ENCODE data around the gene KIF17.

The KIF17 gene

DNA sequence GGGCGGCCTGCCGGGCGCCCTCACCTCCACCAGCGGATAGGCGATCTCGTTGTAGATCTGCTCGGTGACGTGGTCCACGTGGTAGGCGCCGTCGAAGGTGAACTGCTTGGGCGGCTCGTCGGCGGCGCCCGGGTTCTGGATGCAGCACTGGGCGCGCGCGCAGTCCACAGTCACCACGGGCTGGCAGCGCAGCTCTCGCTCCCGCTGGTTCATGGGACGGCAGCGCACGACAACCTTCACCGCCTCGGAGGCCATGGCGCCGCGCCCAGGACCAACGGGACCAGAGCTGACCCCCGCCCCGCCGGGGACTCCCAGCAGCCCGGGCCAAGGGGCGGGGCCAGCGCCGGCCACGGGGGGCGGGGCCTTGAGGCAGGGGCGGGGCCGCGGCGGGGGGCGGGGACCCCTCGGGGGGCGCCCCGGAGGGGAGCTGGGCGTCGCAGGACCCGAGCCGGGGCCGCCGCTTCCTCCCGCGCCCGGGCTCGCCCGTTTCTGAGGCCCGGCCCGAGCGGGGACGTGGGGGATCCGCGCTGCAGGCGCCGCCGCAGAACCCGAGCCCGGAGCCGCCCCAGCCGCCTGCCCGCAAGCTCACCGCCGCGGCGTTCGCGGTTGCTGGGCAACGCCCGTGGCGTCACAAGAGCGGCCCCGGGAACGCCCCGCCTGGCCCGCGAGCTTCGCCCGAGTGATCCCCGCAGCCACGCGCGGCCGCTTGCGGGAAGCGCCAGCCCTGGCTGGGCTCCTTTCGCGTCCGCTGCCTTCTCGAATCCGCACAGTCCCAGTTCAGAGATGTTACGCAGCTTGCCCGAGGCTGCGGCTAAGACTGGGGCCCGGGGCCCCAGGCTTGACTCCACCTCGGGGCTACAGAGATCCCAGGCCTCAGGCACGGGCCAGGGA, at the start of gene KIF17:
Gene KIF17, minus strand, starts transcription at position 556 of the 891 bp plus-strand sequence. Its CDS starts 301 bp downstream, at position 255.
- peak in 1 of 2 donors; percentile 20 for DNase-seq (ENCODE audit: low read depth in 2 of 2)

DNA sequence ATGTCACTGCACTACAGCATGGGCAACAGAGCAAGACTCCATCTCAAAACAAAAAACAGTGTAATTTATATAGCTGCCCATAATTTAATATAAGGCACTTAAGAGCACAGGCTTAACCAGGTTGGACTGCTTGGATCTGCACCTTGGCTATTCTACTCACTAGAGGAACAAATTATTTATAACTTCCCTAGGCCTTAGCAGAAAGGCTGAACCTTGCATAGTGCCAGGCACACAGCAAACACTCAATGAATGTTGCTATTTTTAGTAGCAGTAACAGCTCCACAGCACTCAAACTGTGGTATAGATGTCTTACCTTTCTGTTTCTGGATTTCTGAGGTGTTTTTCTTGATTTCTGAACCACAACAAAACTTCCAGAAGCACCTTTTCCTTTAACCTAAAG, 49.5 kb upstream of the KIF17 start:
- no peak for DNase-seq (ENCODE audit: low read depth in 2 of 2)

DNA sequence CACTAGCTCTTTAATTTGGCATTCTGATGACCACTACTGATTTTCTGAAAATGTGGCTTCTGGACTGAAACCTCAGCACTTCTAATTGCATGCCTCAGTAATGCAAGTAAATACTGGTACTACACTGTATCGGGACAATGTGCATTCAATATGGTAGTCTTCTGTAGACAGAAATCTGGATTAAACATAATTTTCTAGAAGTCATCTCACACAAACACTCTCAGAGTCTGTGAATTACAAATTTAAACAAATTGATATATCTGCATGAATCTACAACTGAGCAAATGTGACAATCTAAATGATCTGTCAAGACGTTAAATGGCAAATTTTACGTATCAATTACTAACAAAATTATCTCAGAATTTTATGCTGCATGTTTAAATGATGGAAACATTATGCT, 45.6 kb upstream of the KIF17 start:
- no peak for DNase-seq (ENCODE audit: low read depth in 2 of 2)

DNA sequence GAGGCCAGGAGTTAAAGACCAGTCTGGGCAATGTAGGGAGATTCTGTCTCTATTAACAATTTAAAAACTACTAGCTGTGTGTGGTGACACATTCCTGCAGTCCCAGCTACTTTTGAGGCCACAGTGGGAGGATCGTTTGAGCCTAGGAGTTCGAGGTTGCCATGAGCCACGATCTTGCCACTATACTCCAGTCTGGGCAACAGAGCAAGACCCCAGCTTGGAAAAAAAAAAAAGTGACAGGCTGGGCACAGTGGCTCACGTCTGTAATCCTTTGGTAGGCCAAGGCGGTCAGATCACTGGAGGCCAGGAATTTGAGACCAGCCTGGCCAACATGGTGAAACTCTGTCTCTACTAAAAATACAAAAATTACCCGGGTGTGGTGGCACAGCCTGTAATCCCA, 42.5 kb upstream of the KIF17 start:
- DNase-seq (ENCODE audit: low read depth in 2 of 2): no peak

DNA sequence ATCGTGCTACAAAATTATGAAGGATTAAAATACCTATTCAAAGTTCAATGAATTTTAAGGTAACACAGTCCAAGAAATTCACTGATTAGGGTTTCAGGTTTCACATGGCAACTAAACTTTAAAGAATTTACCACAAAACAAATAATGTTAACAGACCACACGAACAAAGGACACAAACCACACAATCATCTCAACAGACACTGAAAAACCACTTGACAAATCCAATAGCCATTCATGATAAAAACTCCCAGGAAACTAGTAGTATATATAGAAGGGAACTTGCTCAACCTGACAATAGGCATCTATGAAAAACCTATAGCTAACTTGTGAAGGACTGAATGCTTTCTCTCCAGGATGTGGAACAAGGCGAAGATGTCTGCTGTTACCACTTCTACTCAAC, 35.8 kb upstream of the KIF17 start:
- no peak for DNase-seq (ENCODE audit: low read depth in 2 of 2)

DNA sequence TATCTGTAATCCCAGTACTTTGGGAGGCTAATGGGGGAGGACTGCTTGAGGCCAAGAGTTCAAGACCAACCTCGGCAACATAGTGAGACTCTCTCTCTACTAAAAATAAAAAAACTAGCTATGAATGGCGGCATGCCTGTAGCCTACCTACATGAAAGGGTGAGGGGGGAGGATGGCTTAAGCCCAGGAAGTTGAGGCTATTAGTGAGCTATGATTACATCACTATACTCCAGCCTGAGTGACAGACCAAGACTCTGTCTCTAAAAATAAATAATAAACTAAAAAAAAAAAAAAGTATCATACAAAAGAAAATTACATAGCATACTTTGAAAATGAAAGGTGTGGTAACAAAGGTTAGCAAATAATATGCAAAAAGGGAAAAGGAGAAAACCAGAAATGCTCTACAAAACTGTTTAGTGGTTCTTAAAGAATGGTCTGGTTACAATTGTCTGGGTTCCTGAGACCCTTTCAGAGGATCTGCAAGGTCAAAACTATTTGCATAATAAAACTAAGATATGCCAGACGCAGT, 33.7 kb upstream of the KIF17 start:
- no peak for DNase-seq (ENCODE audit: low read depth in 2 of 2)

DNA sequence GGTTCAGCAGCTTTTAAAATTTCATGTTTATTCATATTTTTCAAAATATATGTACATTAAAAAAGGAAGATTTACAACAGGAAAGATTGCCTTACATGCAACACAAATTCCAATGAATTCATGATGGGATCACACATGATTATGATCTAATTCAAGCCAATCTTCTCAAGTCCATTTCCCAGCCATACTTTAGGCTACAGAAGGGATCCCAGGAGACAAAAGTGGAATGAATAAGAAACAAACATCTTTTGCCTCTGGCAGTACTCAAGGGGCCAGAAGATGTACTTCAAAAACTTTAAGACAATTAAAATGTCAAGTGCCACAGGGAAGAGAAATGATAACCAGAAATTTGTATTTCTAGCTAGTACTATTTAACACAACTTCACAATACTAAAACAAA, 24.9 kb upstream of the KIF17 start:
- DNase-seq (ENCODE audit: low read depth in 2 of 2): no peak

DNA sequence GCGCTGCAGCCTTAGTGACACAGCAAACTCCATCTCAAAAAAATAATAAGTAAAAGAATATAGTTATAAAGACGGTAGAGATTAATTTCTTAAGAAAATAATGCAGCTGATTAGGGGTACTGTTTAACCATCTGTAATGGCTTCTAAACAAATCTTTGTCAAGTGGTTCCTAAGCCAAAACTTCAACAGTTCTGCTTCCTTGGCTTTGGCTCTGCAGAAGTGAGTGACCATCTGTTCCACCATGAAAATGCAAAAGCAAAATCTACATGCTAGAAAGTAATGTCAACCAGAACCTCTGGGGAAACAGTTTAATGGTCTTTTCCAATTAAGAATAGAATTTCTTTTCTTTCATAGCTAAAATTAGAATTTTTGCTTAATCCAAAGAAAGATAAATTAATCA, 23.0 kb upstream of the KIF17 start:
- DNase-seq (ENCODE audit: low read depth in 2 of 2): no peak

DNA sequence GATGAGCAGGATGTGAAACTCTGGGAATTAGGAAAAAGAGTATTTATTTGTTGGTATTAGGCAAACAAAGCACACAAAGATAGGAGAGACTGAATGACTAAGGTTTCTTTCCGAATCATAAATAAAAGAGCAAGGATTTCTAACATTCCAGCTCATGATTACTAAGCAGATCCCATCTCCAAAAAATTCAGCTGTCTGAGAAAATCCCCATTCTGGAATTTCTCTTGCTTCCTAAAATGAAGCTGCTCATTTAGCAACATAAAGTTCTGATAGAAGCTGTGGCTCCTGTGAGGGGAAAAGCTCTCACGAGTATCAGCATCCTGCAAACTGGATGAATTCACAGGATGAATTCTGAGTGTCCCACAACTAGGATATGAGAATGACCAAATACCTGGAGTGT, 21.4 kb upstream of the KIF17 start:
- DNase-seq (ENCODE audit: low read depth in 2 of 2): no peak

DNA sequence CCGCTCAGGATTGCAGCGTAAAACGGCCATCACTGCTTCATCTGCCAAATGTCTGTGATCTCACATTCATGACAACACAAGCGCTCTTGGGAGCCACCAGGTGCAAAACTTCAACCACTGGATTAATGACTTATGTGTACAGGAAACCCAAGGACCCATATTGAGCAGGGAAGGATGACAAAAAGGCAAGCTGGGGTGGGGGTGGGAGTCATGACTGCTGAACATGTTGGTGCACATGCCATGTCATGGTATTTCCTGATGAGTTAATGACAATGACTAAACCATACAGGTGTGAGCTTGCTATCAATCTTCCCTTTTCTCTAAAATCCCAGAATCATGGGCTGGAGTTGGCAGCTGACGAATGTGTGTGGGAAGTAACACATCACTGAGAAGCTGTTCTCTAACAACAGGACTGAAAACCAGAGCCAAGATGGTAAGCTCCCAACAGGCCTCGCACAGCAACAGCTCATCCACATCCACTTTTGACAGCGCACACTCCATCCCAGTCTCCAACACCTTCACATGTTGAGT, 17.8 kb upstream of the KIF17 start:
- DNase-seq (ENCODE audit: low read depth in 2 of 2): no peak

DNA sequence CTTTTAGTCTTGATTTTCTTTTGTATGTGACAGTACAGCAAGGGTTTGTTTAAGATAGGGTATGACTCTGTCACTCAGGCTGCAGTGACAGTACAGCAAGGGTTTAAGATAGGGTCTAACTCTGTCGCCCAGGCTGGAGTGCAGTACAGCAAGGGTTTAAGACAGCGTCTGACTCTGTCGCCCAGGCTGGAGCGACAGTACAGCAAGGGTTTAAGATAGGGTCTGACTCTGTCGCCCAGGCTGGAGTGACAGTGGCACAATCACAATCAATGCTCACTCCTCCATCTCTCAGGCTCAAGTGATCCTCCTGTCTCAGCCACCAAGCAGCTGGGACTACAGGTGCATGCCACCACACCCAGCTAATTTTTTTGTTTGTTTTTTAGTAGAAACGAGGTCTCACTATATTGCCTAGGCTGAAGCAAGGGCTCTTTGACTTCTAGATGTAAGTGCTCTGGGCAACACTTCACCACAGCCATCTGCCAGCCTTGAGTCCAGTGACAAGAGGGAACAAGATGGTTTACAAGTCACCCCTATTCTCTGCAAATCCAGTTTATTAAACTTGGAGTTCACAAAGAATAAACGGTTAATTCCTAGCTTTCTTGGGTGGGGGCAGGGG, 15.7 kb upstream of the KIF17 start:
- DNase-seq (ENCODE audit: low read depth in 2 of 2): no peak

DNA sequence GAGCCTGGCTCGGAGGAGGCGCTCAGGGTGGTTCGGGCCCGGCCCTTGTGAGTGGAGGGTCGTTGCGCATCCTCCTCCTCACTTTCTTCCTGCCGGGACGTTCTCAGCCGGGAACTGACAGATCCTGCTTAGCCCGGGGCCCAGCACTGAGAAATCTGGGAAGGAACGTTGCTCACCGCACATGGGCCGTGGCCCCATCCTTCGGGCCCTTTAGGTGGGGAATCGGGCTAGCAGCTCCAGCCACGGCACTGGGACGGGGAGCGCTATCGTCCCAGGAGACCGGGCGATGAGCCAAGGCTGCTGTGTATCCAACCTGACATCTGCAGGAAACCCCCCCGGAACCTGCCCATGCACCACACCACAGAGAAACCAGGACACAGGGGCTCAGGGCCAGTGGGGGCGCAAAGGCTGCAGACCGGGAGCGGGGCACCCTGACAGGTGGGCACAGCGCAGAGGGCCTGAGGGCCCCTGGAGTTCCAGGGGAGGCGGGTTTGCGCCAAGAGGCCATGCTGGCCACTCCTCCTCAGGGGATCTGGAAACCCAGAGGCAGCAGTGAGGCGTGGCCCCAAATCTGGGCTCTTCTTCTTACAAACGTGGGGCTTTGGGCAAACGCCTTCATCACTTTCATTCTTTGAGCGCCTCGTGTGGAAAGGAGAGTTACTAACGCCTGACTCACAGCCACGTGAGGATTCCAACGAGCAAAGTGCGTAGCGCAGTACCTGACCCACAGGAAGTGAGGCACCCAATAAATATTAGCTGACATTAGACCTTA, 15.0 kb upstream of the KIF17 start, which contains the start of gene SH2D5:
Gene SH2D5, minus strand, starts transcription at position 116 of the 772 bp plus-strand sequence. CDS start 4,659 bp downstream, outside the sequence.
- DNase-seq (ENCODE audit: low read depth in 2 of 2): peak; percentile 36 to 43

DNA sequence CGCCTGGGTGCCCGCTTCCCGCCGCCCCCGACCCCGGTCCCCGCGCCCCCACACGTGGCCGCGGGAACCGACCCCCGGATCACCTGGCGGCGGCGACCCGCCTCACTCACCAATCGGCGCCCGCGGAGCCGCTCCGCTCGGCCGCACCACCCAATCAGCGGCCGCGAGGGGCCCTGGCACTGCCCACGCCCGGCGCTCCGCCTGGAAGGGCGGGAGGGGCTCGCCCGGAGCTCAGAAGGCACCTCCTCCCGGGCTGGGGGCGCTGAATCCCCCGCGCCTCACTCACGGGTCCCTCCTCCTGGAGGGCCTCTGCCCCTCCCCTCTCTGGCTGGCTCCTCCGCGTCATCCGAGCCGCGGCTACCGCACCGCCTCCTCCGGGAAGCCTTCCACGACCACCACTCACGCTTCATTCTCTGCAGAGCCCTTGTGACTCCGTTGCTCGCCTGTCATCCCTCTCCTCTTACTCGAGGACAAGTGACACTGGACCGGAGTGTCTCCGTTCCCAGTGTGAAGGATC, 14.3 kb upstream of the KIF17 start:
- peak; percentile 24 to 25 for DNase-seq (ENCODE audit: low read depth in 2 of 2)

DNA sequence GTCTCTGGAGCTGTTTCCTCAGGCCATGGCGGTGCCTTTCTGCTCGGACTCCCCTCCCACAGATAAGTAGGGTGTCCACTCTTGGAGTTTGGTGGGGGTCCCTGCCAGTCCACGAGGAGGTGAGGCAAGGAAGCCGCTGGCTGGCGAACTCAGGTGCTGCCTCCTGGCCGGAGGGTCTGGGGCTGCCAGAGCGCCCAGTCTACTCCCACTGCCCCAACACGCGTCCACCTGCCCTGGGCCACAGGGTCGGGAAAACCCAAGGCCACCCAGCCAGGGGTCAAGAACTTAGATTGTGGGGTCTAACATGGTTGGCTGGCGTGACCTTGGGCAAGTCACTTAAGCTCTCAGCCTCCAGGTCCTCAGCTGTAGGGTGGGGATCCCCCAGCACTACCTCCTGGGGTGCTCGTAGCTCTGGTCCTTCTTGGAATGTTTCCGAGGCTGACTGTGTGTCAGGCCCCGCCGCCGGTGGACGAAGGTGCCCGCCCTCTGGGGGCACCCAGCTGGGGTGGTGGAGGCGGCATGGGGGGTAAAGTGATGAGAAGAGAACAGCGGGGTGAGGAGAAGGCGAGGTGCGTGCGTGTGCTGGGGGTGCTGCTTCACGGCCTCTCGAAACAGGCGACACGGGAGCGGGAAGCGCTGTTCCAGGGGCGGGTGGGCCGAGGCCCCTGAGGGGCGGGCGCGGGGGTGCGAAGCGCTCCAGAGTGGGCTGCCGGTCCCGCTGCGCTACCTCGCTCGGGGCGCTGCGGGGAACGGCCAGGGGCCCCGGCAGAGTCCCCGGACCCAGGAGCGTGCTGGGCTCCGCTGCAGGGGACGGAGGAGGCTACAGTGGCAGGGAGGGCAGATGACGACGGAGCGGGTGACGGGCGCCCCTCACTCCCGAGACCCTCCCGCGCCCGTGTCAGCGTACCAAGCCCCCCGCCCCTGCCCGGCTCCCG, 13.5 kb upstream of the KIF17 start:
- DNase-seq (ENCODE audit: low read depth in 2 of 2): no peak

DNA sequence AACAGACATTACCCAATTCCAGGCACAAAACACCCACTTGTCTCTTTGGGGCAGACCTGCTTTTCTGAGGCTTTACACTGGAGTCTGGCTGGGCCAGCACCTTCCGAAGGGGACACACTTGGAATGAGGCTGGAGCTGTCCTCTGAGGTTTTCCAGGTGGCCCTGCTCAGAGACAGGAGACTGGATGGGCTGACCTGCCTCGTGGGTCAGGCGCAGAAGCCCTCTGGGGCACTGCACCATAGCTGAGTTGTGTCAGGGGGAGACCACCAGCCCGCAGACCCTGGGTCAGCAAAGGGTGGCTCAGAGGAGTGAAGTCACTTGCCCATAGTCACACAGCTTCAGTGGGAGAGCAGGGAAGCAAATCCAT, 12.9 kb upstream of the KIF17 start:
- no peak for DNase-seq (ENCODE audit: low read depth in 2 of 2)

DNA sequence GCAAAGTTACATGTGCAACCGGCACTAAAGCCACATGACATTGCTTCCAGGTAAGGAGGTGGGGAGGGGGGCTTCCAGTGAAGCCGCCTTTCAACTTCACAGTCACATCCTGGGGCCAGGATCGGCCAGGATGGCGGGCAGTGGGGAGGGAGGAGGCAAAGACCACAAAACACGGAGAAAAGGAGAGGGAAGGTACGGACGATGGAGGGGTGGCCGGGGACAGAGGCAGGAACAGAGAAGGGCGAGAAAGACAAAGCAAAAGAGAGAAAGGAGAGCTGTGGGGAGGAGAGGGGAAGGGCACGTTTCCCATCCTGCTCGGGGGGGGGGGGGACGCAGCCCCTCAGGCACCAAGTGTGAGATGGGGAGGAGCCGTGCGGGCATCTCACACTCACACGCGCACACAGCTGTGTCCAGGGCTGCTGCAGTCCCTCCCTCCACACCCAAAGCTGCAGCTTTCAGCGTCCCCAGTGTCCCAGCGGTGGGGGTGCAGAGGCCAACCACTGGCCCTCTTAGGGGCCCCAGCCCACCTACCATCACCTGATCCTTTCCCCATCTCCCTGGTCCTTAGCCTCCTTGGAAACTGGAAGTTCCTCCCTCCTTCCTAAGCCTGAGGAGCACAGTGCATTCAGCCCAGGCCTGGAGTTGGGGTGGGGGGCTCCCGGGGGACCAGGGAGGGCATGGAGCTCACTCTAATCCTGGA, 12.3 kb upstream of the KIF17 start:
- DNase-seq (ENCODE audit: low read depth in 2 of 2): no peak

DNA sequence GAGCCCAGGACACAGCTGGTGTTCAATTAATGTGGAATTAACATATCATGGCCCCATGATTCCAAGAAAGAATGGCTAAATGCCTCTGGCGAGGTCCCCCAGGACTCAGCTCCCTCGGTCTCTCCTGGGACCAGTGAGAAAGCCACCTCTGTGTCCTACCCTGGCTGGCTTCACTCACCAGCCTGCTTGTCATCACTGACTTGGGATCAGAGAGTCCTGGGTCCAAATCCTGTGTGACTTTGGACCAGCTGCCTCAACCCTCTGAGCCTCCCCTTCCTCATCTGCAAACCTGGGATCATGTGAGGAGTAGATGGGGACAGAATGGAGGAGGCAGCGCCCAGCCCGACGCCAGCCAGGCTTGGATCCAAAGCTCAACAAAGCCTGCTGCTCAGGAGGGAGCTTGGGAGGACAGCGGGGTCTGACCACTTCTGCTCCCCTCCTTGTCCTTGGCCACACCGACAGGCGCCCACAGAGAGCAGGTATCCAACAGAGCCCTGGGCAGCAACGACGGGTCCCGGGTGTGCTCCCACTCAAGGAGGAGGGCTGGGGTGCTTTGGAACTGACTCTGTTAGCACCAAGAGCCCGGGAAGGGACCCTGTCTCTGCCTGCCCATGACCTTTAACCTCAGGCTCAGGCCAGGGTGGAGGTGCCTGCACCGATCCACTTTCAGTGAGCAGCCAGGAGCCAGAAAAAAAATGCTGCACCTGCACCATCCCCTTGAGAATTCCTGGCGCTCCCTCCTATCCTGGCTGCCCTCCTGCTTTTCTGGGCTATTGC, 11.5 kb upstream of the KIF17 start:
- no peak for DNase-seq (ENCODE audit: low read depth in 2 of 2)

DNA sequence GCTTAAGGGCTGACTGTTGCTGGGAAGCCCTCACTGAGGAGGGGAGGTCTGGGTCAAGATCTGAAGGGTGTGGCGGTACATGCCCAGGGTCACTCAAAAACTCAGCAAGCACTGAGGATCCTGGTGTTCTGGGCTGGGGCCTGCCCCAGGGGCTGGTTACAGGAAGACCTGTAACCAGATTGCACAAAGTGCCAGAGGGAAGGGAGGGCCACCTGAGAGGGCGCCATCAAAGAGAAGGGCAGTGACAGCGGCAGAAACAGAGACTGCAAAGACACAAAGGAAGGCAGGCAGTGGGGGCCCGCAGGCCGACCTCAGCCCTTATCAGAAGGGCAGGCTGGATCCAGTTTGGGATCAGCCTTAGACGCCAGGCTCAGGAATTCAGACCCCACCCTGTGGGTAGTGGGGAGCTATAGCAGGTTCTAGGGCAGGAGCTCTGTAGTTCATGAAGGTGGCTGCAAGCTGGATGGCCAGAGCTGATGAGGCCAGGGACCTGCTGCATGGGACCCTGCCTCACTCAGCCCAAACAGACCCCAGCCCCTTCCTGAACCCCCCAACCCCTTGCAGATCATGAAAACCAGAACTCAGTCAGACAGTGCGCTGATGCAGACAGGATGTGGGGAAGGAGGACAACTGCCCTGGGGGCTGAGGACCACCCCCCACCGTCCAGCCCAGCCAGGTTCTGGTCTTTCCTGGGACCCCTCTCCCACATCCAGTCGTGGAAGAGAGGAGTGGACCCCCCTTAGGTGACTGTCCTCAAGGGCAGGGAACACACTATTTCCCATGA, 10.8 kb upstream of the KIF17 start:
- DNase-seq (ENCODE audit: low read depth in 2 of 2): no peak
